ENCODE data around the gene UGT1A6.

Gene UGT1A6

DNA sequence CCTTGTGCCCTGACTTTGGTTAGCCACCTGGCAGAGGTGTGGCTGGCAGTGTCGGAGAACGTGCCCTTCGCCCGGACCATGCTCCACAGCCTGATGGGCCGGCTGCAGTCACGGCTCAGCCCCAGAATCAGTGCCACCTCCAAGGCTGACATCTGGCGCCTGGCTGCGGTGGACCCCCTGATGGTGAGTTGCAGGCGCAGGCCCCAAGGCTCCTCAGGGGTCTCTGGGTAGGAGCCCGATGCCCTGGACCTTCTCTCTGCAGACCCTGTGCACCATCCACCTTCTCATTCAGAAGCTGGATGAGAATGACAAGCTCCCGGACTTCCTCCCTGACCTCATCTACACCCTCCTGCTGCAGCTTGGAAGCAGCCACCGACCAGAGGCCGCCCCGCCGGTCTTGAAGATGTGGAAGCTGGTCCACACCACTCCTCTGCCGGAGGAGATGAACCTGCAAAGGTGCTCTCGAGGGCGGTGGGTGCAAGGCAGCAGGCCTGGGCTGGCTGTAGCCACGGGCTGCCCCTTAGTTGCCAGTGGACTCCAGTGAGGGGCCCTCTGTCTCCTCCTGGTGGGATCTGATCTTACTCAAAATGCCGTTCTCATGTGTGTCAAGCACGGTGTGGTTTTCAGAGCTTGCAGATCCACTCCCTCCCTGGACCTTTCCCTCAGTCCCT lies 129.5 kb downstream of the UGT1A6 start:
- DNase-seq: no peak
